ENCODE data around the gene MRPS7.

The MRPS7 gene

GRCh38 chr17:75244133-75244866, 17.4 kb upstream of the MRPS7 start:
- Histone ChIP-seq H3K27me3 (no peaks in the 10 kb centered on the region), H3K4me3 (ENCODE audit: low read depth in 1 of 2, low read length in 1 of 2) (peak overlapping the region in 1 of 2 experiments; percentile 35), H3K4me1 (ENCODE audit: control insufficient read depth in 1 of 2, insufficient read depth in 1 of 2, low read depth in 1 of 2, low read length in 1 of 2) (peaks cover 18 to 21% of the 10 kb centered on the region in 2 experiments), H3K9me3 (no peaks in the 10 kb centered on the region), H3K27ac (peak overlapping the region; percentile 77), H3K36me3 (peaks cover 71% of the 10 kb centered on the region)
- TF ChIP-seq CTCF (IDR thresholded peaks at IDR 0.05), result no peak

GRCh38 chr17:75245011-75245410, 16.7 kb upstream of the MRPS7 start:
- no peak for TF ChIP-seq CTCF (IDR thresholded peaks at IDR 0.05)
- peak overlapping the region; percentile 77 for H3K27ac ChIP-seq
- no peaks in the 10 kb centered on the region for H3K9me3 ChIP-seq
- no peaks in the 10 kb centered on the region for H3K27me3 ChIP-seq
- H3K4me3 ChIP-seq (ENCODE audit: low read depth in 1 of 2, low read length in 1 of 2), result peak overlapping the region in 1 of 2 experiments; percentile 35
- H3K36me3 ChIP-seq, result peaks cover 64% of the 10 kb centered on the region
- peaks cover 18 to 21% of the 10 kb centered on the region in 2 experiments for H3K4me1 ChIP-seq (ENCODE audit: control insufficient read depth in 1 of 2, insufficient read depth in 1 of 2, low read depth in 1 of 2, low read length in 1 of 2)

GRCh38 chr17:75246404-75246803, 15.3 kb upstream of the MRPS7 start:
- no peak for TF ChIP-seq CTCF (IDR thresholded peaks at IDR 0.05)
- H3K27ac ChIP-seq, result no peak overlapping the region
- peaks cover 27 to 28% of the 10 kb centered on the region in 2 experiments for H3K4me1 ChIP-seq (ENCODE audit: control insufficient read depth in 1 of 2, insufficient read depth in 1 of 2, low read depth in 1 of 2, low read length in 1 of 2)
- no peaks in the 10 kb centered on the region for H3K27me3 ChIP-seq
- no peak overlapping the region for H3K4me3 ChIP-seq (ENCODE audit: low read depth in 1 of 2, low read length in 1 of 2)
- peaks cover 50% of the 10 kb centered on the region for H3K36me3 ChIP-seq
- H3K9me3 ChIP-seq, result no peaks in the 10 kb centered on the region

GRCh38 chr17:75249564-75249963, 12.1 kb upstream of the MRPS7 start:
- H3K27me3 ChIP-seq, result no peaks in the 10 kb centered on the region
- no peaks in the 10 kb centered on the region for H3K9me3 ChIP-seq
- H3K36me3 ChIP-seq, result peaks cover 23% of the 10 kb centered on the region
- H3K4me3 ChIP-seq (ENCODE audit: low read depth in 1 of 2, low read length in 1 of 2), result no peak overlapping the region
- H3K4me1 ChIP-seq (ENCODE audit: control insufficient read depth in 1 of 2, insufficient read depth in 1 of 2, low read depth in 1 of 2, low read length in 1 of 2), result peaks cover 27 to 28% of the 10 kb centered on the region in 2 experiments
- no peak for TF ChIP-seq CTCF (IDR thresholded peaks at IDR 0.05)
- no peak overlapping the region for H3K27ac ChIP-seq

- H3K36me3 ChIP-seq, result peaks cover 23% of the 10 kb centered on the region
- H3K4me3 ChIP-seq (ENCODE audit: low read depth in 1 of 2, low read length in 1 of 2), result no peak overlapping the region
- H3K27me3 ChIP-seq, result no peaks in the 10 kb centered on the region
- H3K27ac ChIP-seq, result peak overlapping the region; percentile 16
- no peak for TF ChIP-seq CTCF (IDR thresholded peaks at IDR 0.05)
- no peaks in the 10 kb centered on the region for H3K9me3 ChIP-seq
- H3K4me1 ChIP-seq (ENCODE audit: control insufficient read depth in 1 of 2, insufficient read depth in 1 of 2, low read depth in 1 of 2, low read length in 1 of 2), result peaks cover 22 to 23% of the 10 kb centered on the region in 2 experiments
Observed at GRCh38 chr17:75250009-75250471, 11.6 kb upstream of the MRPS7 start.

Data from neutrophil (primary cell).